ENCODE results near the gene CREB3L2. TPM values are rescaled to one million over a fixed set of nuclear protein-coding genes. Genes with fewer than 3 reads are reported as not detected.

The CREB3L2 gene
- total RNA-seq, 1 donor from 2014 or later: 12.5 TPM

DNA sequence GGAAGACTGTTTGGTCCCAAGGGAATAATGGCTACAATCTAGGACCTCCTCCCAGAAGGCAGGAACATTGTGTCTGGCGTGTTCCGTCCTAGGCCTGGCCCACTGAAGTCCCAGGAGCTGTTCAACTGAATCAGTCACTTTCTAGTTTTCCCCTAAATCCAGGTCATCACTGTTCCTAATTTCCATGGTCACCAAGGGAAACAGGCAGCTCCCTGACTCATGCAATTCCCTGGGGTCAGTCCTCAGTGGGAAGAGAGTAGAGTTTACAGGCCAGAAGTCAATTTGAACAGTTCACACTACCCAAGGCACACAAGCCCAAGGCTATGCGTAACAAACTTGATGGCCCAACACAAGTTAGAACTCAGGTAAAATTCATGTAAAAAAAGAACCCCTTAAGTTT lies 44.0 kb downstream of the CREB3L2 start:
- H3K9me3 ChIP-seq (ENCODE audit: control insufficient read depth in 3 of 3, low read length in 3 of 3): no peaks in the 10 kb centered on the region
- H3K4me1 ChIP-seq (ENCODE audit: control insufficient read depth in 3 of 3, insufficient read depth in 3 of 3, low read length in 3 of 3): peaks cover 22 to 26% (median 23%) of the 10 kb centered on the region in 3 donors
- H3K9ac ChIP-seq (ENCODE audit: low read depth in 1 of 3, low read length in 3 of 3): no peak overlapping the region
- H3K27me3 ChIP-seq (ENCODE audit: control insufficient read depth in 3 of 3, insufficient read depth in 3 of 3, low read length in 3 of 3): no peaks in the 10 kb centered on the region
- H3K27ac ChIP-seq (ENCODE audit: low read depth, low read length): peak overlapping the region; percentile 38
- peaks cover 0 to 4% (median 0%) of the 10 kb centered on the region in 3 donors for H3K36me3 ChIP-seq (ENCODE audit: control insufficient read depth in 3 of 3, insufficient read depth in 3 of 3, low read length in 3 of 3)
- H3K4me3 ChIP-seq (ENCODE audit: low read length in 3 of 3): no peak overlapping the region

DNA sequence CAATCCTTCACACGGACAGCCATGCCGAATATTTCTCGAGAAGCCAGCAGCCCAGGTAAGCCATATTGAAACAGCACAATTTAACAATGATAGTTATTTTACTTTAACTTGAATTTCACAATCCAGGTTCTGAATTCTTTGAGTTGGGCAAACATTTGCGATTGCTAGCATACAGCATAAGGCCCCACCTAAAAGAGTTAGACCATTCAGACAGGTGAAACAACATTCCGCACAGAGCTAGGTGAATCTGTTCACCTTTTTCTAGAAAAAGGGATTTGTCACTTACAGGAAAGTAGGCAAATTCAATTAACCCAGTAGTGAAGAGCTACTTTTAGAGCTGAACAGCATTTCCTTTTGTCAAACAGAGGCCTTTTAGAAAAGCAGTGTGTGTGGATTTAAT lies 45.3 kb downstream of the CREB3L2 start:
- no peaks in the 10 kb centered on the region for H3K9me3 ChIP-seq (ENCODE audit: control insufficient read depth in 3 of 3, low read length in 3 of 3)

GRCh38 chr7:137956183-137956582 lies 45.7 kb downstream of the CREB3L2 start:
- Histone ChIP-seq H3K9ac (ENCODE audit: low read depth in 1 of 3, low read length in 3 of 3) (no peak overlapping the region), H3K27me3 (ENCODE audit: control insufficient read depth in 3 of 3, insufficient read depth in 3 of 3, low read length in 3 of 3) (no peaks in the 10 kb centered on the region), H3K4me3 (ENCODE audit: low read length in 3 of 3) (no peak overlapping the region), H3K36me3 (ENCODE audit: control insufficient read depth in 3 of 3, insufficient read depth in 3 of 3, low read length in 3 of 3) (peaks cover 0 to 4% (median 0%) of the 10 kb centered on the region in 3 donors), H3K9me3 (ENCODE audit: control insufficient read depth in 3 of 3, low read length in 3 of 3) (no peaks in the 10 kb centered on the region), H3K4me1 (ENCODE audit: control insufficient read depth in 3 of 3, insufficient read depth in 3 of 3, low read length in 3 of 3) (peaks cover 22 to 26% (median 23%) of the 10 kb centered on the region in 3 donors), H3K27ac (ENCODE audit: low read depth, low read length) (peak overlapping the region; percentile 20)

More for the DNA sequence above, 45.3 kb downstream of the CREB3L2 start:
- H3K27me3 ChIP-seq (ENCODE audit: control insufficient read depth in 3 of 3, insufficient read depth in 3 of 3, low read length in 3 of 3): no peaks in the 10 kb centered on the region
- peak overlapping the region; percentile 20 for H3K27ac ChIP-seq (ENCODE audit: low read depth, low read length)
- H3K4me1 ChIP-seq (ENCODE audit: control insufficient read depth in 3 of 3, insufficient read depth in 3 of 3, low read length in 3 of 3): peaks cover 22 to 26% (median 23%) of the 10 kb centered on the region in 3 donors
- H3K9ac ChIP-seq (ENCODE audit: low read depth in 1 of 3, low read length in 3 of 3): no peak overlapping the region
- H3K36me3 ChIP-seq (ENCODE audit: control insufficient read depth in 3 of 3, insufficient read depth in 3 of 3, low read length in 3 of 3): peaks cover 0 to 4% (median 0%) of the 10 kb centered on the region in 3 donors
- H3K4me3 ChIP-seq (ENCODE audit: low read length in 3 of 3): no peak overlapping the region

- H3K4me3 ChIP-seq (ENCODE audit: low read length in 3 of 3): no peak overlapping the region
- peaks cover 22 to 26% (median 23%) of the 10 kb centered on the region in 3 donors for H3K4me1 ChIP-seq (ENCODE audit: control insufficient read depth in 3 of 3, insufficient read depth in 3 of 3, low read length in 3 of 3)
- peaks cover 0 to 4% (median 0%) of the 10 kb centered on the region in 3 donors for H3K36me3 ChIP-seq (ENCODE audit: control insufficient read depth in 3 of 3, insufficient read depth in 3 of 3, low read length in 3 of 3)
- H3K27ac ChIP-seq (ENCODE audit: low read depth, low read length): no peak overlapping the region
- H3K27me3 ChIP-seq (ENCODE audit: control insufficient read depth in 3 of 3, insufficient read depth in 3 of 3, low read length in 3 of 3): no peaks in the 10 kb centered on the region
- H3K9me3 ChIP-seq (ENCODE audit: control insufficient read depth in 3 of 3, low read length in 3 of 3): no peaks in the 10 kb centered on the region
- no peak overlapping the region for H3K9ac ChIP-seq (ENCODE audit: low read depth in 1 of 3, low read length in 3 of 3)
Measured at GRCh38 chr7:137954614-137955013, 47.3 kb downstream of the CREB3L2 start.

DNA sequence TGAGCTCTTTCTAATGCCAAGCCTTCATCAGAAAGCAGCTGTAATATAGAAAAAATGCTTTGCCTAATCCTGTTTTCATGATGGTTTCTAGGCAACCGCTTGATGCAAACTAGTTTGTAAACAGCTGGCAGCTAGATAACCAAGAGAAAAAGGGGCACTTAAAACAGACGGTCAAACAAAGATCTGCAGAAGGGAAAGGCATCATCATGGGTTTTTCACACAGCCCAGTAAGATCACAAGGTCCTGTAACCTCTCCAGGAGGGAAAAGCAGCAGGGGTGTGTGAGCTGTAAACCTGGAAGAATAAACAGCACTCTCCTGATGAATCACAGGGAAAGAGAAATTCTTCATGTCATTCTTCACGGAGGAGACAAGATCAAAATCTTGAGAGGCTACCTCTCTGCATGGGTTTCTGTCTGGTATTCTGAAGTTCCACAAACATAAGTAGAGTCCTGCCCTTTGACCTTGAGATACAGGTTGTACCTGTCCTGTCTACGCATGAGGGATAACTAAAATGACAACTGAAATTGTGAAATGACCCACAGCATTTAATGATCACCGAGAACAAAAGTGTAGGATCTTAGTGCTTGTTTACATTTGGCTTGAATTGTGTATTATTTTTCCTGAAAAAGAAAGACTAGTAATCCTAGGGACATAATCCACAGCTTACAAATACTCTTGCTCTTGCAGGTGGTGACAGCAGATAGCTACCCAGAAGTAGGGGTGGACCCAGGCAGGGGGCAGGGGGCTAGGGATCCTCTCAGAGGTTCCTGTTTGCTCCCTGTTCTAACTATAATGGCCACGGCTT lies 48.0 kb downstream of the CREB3L2 start:
- Histone ChIP-seq H3K36me3 (ENCODE audit: control insufficient read depth in 3 of 3, insufficient read depth in 3 of 3, low read length in 3 of 3) (peaks cover 0 to 4% (median 0%) of the 10 kb centered on the region in 3 donors), H3K4me3 (ENCODE audit: low read length in 3 of 3) (no peak overlapping the region), H3K9ac (ENCODE audit: low read depth in 1 of 3, low read length in 3 of 3) (no peak overlapping the region), H3K4me1 (ENCODE audit: control insufficient read depth in 3 of 3, insufficient read depth in 3 of 3, low read length in 3 of 3) (peaks cover 22 to 26% (median 24%) of the 10 kb centered on the region in 3 donors), H3K9me3 (ENCODE audit: control insufficient read depth in 3 of 3, low read length in 3 of 3) (no peaks in the 10 kb centered on the region), H3K27me3 (ENCODE audit: control insufficient read depth in 3 of 3, insufficient read depth in 3 of 3, low read length in 3 of 3) (no peaks in the 10 kb centered on the region), H3K27ac (ENCODE audit: low read depth, low read length) (no peak overlapping the region)

DNA sequence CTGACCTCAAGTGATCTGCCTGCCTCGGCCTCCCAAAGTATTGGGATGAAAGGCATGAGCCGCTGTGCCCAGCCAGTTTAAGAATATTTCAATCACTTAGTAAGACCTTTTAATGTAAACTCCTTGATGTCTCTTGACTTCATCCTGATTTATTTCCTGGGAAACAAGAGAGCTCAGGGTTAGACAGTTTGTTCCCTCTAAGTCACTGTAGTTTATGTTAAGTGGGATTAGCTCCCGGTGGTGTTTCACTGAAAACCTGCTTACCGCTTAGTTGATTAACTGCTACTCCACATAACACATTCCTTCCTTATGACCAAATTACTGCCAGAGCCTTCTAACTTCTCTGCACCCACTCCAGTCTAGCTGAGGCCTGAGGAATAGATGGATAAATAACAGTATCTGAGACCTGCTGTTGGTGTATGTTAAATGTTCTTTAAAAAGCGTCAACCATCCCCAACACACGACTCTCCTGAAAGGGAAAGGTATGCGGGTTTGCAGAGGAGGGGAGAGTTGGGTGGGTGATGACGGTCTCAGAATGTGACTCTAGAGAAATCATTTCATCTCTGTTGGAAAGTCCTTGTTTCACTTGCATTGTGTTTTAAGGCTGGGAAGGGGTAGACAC lies 48.7 kb downstream of the CREB3L2 start:
- Histone ChIP-seq H3K27ac (ENCODE audit: low read depth, low read length) (no peak overlapping the region), H3K27me3 (ENCODE audit: control insufficient read depth in 3 of 3, insufficient read depth in 3 of 3, low read length in 3 of 3) (no peaks in the 10 kb centered on the region), H3K36me3 (ENCODE audit: control insufficient read depth in 3 of 3, insufficient read depth in 3 of 3, low read length in 3 of 3) (peaks cover 0 to 4% (median 0%) of the 10 kb centered on the region in 3 donors), H3K9ac (ENCODE audit: low read depth in 1 of 3, low read length in 3 of 3) (no peak overlapping the region), H3K9me3 (ENCODE audit: control insufficient read depth in 3 of 3, low read length in 3 of 3) (no peaks in the 10 kb centered on the region), H3K4me3 (ENCODE audit: low read length in 3 of 3) (no peak overlapping the region), H3K4me1 (ENCODE audit: control insufficient read depth in 3 of 3, insufficient read depth in 3 of 3, low read length in 3 of 3) (peaks cover 19 to 24% (median 24%) of the 10 kb centered on the region in 3 donors)

GRCh38 chr7:137952426-137952805 lies 49.5 kb downstream of the CREB3L2 start:
- H3K4me3 ChIP-seq (ENCODE audit: low read length in 3 of 3): no peak overlapping the region
- no peak overlapping the region for H3K9ac ChIP-seq (ENCODE audit: low read depth in 1 of 3, low read length in 3 of 3)
- peaks cover 18 to 27% (median 19%) of the 10 kb centered on the region in 3 donors for H3K4me1 ChIP-seq (ENCODE audit: control insufficient read depth in 3 of 3, insufficient read depth in 3 of 3, low read length in 3 of 3)
- H3K27ac ChIP-seq (ENCODE audit: low read depth, low read length): no peak overlapping the region
- no peaks in the 10 kb centered on the region for H3K27me3 ChIP-seq (ENCODE audit: control insufficient read depth in 3 of 3, insufficient read depth in 3 of 3, low read length in 3 of 3)
- no peaks in the 10 kb centered on the region for H3K36me3 ChIP-seq (ENCODE audit: control insufficient read depth in 3 of 3, insufficient read depth in 3 of 3, low read length in 3 of 3)
- H3K9me3 ChIP-seq (ENCODE audit: control insufficient read depth in 3 of 3, low read length in 3 of 3): no peaks in the 10 kb centered on the region

DNA sequence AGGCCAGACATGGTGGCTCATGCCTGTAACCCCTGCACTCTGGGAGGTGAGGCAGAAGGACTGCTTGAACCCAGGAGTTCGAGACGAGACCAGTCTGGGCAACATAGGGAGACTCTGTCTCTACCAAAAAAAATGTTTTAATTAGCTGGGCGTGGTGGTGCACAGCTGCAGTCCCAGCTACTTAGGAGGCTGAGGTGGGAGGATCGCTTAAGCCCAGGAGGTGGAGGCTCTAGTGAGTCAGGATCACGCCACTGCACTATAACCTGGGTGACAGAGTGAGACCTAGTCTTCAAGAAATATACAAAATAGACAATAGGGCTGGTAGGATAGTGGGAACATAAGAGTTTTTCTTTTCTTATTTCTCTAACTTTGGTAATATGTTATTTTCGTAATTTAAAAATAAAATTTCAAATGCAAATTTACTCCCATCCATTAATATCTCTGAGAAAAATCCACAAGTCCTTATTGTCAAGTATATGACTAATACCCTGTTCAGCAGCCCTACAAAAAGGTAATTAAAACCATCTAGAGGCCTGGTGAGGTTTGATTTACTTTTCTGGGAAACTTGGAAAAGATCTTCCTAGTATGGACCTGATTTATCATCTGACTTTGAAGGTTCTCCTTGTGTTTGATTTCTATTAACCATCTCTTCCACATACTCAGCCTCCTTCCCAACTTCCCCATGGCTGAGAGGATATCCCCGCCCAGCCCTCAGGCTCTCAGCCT lies 50.0 kb downstream of the CREB3L2 start:
- Histone ChIP-seq H3K36me3 (ENCODE audit: control insufficient read depth in 3 of 3, insufficient read depth in 3 of 3, low read length in 3 of 3) (no peaks in the 10 kb centered on the region), H3K9me3 (ENCODE audit: control insufficient read depth in 3 of 3, low read length in 3 of 3) (no peaks in the 10 kb centered on the region), H3K9ac (ENCODE audit: low read depth in 1 of 3, low read length in 3 of 3) (no peak overlapping the region), H3K27ac (ENCODE audit: low read depth, low read length) (no peak overlapping the region), H3K27me3 (ENCODE audit: control insufficient read depth in 3 of 3, insufficient read depth in 3 of 3, low read length in 3 of 3) (no peaks in the 10 kb centered on the region), H3K4me1 (ENCODE audit: control insufficient read depth in 3 of 3, insufficient read depth in 3 of 3, low read length in 3 of 3) (peaks cover 16 to 27% (median 19%) of the 10 kb centered on the region in 3 donors), H3K4me3 (ENCODE audit: low read length in 3 of 3) (no peak overlapping the region)

- Histone ChIP-seq H3K4me3 (ENCODE audit: low read length in 3 of 3) (no peak overlapping the region), H3K9ac (ENCODE audit: low read depth in 1 of 3, low read length in 3 of 3) (no peak overlapping the region), H3K4me1 (ENCODE audit: control insufficient read depth in 3 of 3, insufficient read depth in 3 of 3, low read length in 3 of 3) (peaks cover 9 to 27% (median 16%) of the 10 kb centered on the region in 3 donors), H3K27ac (ENCODE audit: low read depth, low read length) (no peak overlapping the region), H3K36me3 (ENCODE audit: control insufficient read depth in 3 of 3, insufficient read depth in 3 of 3, low read length in 3 of 3) (no peaks in the 10 kb centered on the region), H3K9me3 (ENCODE audit: control insufficient read depth in 3 of 3, low read length in 3 of 3) (no peaks in the 10 kb centered on the region), H3K27me3 (ENCODE audit: control insufficient read depth in 3 of 3, insufficient read depth in 3 of 3, low read length in 3 of 3) (no peaks in the 10 kb centered on the region)
Measured at GRCh38 chr7:137950967-137951366, 50.9 kb downstream of the CREB3L2 start.
